HG03097 (cell line): Measurements from ENCODE around the gene C16orf90.
"Not testable (repeated sequence)": the region's sequence is repeated elsewhere in the genome, so short reads cannot be mapped to it uniquely, and the experiment has no call there.

ENCODE experiments used
- ATAC-seq: cut with Tn5 transposase; IDR thresholded peaks from one replicate; pipeline ENCODE4 v1.9.1; 2021; ENCODE audit not compliant: unreplicated experiment, low FRiP score

C16orf90 gene

GRCh38 chr16:3485097-3485745, 10.1 kb downstream of the C16orf90 start:
- no peak for ATAC-seq

GRCh38 chr16:3484318-3485096, 10.8 kb downstream of the C16orf90 start:
- no peak for ATAC-seq

- no peak for ATAC-seq
These were observed 12.5 kb downstream of the C16orf90 start for GRCh38 chr16:3482659-3483241.

GRCh38 chr16:3481696-3482658, 13.3 kb downstream of the C16orf90 start:
- ATAC-seq = no peak

- no peak for ATAC-seq
These were observed 14.2 kb downstream of the C16orf90 start for GRCh38 chr16:3480901-3481695.

- ATAC-seq = no peak
These were observed 15.6 kb downstream of the C16orf90 start for GRCh38 chr16:3479654-3480216.

GRCh38 chr16:3478242-3478925, 16.9 kb downstream of the C16orf90 start:
- no peak for ATAC-seq

- ATAC-seq = no peak
These were observed 18.9 kb downstream of the C16orf90 start for GRCh38 chr16:3476409-3476808.

- ATAC-seq = no peak
These were observed 19.5 kb downstream of the C16orf90 start for GRCh38 chr16:3475604-3476375.

- ATAC-seq = not testable (repeated sequence)
These were observed 20.4 kb downstream of the C16orf90 start for GRCh38 chr16:3474870-3475269.

GRCh38 chr16:3474136-3474779, 21.0 kb downstream of the C16orf90 start:
- ATAC-seq = no peak

- not testable (repeated sequence) for ATAC-seq
These were observed 21.7 kb downstream of the C16orf90 start for GRCh38 chr16:3473596-3473943.

- no peak for ATAC-seq
These were observed 22.3 kb downstream of the C16orf90 start for GRCh38 chr16:3472878-3473595.

GRCh38 chr16:3471518-3472176, 23.6 kb downstream of the C16orf90 start:
- ATAC-seq = no peak

GRCh38 chr16:3470723-3471122, 24.6 kb downstream of the C16orf90 start:
- ATAC-seq = no peak

GRCh38 chr16:3469736-3470135, 25.6 kb downstream of the C16orf90 start:
- no peak for ATAC-seq

- no peak for ATAC-seq
These were observed 26.8 kb downstream of the C16orf90 start for GRCh38 chr16:3468501-3468900.
